Measurements from ENCODE around the gene DEFB108B.
"Not testable (repeated sequence)": the region's sequence is repeated elsewhere in the genome, so short reads cannot be mapped to it uniquely, and the experiment has no call there.

DNA sequence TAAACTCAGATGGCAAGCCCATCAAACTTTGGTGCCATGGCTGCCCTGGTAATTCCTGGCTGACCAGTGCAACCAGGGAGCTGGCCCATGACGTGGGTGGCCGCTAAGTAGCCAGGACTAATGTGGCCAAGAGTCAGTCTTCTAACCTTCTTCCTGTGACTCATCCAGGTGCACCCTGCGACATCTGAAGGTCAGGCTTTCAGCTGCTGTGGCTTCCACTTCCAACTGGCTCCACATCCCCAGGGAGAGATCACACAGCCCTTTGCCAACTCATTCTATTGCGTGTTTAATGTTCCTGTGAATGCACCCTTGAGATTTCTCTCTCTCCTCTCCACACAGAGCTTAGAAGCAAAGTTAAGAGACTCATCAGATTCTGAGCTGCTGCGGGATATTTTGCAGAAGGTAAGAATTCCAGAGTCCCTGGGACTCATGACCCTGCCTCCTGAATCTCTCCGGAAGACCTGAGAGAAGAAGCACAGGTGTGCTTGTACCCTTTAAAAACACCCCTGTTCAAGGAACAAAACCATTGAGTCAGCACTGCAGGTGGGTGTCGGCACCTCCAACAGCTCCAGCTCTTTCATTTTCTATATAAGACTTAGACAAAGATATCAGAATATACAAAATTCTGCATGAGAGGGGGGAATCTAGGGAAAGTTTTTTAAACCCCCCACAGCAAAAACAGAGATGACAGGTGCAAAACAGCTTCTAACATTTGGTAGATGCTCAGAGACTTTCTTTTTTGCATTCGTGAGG is 43.4 kb upstream of the DEFB108B start:
- not testable (repeated sequence) for TF ChIP-seq EZH2 (IDR thresholded peaks at IDR 0.05); POLR2AphosphoS5 (IDR thresholded peaks at IDR 0.05; ENCODE audit: borderline replicate concordance, low read depth, low read length); FOXP2 (optimal IDR thresholded peaks at IDR 0.05; ENCODE audit: control extremely low read depth, extremely low read length, insufficient read depth)
